ENCODE data around the gene POLA2. TPM values are rescaled to one million over a fixed set of nuclear protein-coding genes. Genes with fewer than 3 reads are reported as not detected.
"Not testable (repeated sequence)": the region's sequence is repeated elsewhere in the genome, so short reads cannot be mapped to it uniquely, and the experiment has no call there.

Gene POLA2
- total RNA-seq, 4 donors from 2014 or later, result 6.8 to 25.6 (median 13.1) TPM

DNA sequence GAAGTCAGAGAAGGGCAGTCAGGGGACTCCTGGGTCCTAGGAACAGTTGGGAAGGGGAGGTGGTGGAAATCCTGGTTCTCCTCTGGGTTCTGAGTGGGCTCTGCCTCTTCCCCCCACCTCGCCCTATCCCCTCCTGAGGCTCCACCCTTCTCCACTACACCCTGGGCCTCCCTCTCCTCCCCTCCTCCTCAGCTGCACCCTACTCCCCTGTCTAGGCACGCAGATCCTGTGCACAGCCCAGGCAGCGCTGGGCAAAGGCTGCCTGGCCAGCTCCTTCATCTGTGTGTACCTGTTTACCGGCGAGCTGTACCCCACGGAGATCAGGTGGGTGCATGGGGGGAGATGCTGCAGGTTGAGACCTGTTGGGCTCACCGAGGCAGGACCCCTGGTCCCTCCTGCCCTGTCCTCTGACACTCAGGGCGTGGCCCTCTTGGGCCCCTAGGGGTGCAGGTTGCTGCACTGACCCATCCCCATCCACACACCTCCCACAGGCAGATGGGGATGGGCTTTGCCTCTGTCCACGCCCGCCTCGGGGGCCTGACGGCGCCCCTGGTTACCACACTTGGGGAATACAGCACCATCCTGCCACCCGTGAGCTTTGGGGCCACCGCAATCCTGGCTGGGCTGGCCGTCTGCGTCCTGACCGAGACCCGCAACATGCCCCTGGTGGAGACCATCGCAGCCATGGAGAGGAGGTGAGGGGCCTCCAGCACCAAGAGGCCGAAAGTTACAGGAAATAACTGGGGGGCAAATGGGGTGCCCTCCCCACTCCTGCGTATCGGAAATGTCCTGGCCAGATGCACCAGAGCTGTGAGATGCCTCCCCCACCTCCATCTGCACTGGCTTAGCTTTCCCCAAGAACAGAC, 25.3 kb upstream of the POLA2 start:
- Histone ChIP-seq H3K4me1 (no peaks in the 10 kb centered on the region), H3K27ac (no peak overlapping the region), H3K4me3 (no peak overlapping the region), H3K27me3 (no peaks in the 10 kb centered on the region), H3K36me3 (no peaks in the 10 kb centered on the region), H3K9me3 (no peaks in the 10 kb centered on the region)
- TF ChIP-seq, protein P1, sequence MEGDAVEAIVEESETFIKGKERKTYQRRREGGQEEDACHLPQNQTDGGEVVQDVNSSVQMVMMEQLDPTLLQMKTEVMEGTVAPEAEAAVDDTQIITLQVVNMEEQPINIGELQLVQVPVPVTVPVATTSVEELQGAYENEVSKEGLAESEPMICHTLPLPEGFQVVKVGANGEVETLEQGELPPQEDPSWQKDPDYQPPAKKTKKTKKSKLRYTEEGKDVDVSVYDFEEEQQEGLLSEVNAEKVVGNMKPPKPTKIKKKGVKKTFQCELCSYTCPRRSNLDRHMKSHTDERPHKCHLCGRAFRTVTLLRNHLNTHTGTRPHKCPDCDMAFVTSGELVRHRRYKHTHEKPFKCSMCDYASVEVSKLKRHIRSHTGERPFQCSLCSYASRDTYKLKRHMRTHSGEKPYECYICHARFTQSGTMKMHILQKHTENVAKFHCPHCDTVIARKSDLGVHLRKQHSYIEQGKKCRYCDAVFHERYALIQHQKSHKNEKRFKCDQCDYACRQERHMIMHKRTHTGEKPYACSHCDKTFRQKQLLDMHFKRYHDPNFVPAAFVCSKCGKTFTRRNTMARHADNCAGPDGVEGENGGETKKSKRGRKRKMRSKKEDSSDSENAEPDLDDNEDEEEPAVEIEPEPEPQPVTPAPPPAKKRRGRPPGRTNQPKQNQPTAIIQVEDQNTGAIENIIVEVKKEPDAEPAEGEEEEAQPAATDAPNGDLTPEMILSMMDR (IDR thresholded peaks at IDR 0.05), result no peak
- no peak for TF ChIP-seq POLR2A (IDR thresholded peaks at IDR 0.05)
- DNase-seq, result no peak

DNA sequence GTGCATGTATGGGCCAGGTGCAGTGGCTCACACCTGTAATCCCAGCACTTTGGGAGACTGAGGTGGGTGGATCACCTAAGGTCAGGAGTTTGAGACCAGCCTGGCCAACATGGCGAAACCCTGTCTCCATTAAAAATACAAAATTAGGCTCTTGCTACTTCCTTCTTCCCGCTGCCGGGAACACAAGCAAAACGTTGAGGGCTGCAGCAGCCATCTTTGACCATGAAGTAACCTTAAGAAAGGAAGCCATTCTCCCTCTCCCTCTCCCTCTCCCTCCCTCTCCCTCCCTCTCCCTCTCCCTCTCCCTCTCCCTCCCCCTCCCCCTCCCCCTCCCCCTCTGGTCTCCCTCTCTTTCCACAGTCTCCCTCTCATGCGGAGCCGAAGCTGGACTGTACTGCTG, 23.5 kb upstream of the POLA2 start:
- H3K4me1 ChIP-seq, H3K36me3 ChIP-seq, H3K9me3 ChIP-seq, H3K27ac ChIP-seq, DNase-seq, H3K4me3 ChIP-seq, H3K27me3 ChIP-seq: not testable (repeated sequence)

DNA sequence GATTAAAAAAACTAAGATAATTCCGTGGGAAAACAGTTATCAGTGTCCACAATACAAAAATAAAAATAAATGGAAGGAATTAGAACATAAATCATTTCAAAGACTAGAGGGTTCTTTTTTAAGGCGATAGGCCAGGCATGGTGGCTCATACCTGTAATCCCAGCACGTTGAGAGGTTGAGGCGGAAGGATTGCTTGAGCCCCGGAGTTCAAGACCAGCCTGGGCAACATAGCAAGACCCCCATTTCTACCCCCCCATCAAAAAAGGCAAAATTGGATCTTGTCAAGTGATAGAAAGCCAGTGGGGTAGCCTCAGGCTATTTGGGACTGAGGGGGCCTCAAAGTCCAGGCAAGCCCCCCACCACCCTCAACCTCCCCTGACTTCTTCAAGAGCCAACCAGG, 20.6 kb upstream of the POLA2 start:
- H3K9me3 ChIP-seq, result no peaks in the 10 kb centered on the region
- TF ChIP-seq, protein P1 (IDR thresholded peaks at IDR 0.05), result no peak
- TF ChIP-seq POLR2A (IDR thresholded peaks at IDR 0.05), result no peak
- no peak for DNase-seq
- H3K4me3 ChIP-seq, result no peak overlapping the region
- H3K27ac ChIP-seq, result no peak overlapping the region
- no peaks in the 10 kb centered on the region for H3K4me1 ChIP-seq
- no peaks in the 10 kb centered on the region for H3K27me3 ChIP-seq
- no peaks in the 10 kb centered on the region for H3K36me3 ChIP-seq

GRCh38 chr11:65241692-65242091, 20.1 kb upstream of the POLA2 start:
- Histone ChIP-seq H3K4me1 (no peaks in the 10 kb centered on the region), H3K9me3 (no peaks in the 10 kb centered on the region), H3K27me3 (no peaks in the 10 kb centered on the region), H3K27ac (no peak overlapping the region), H3K36me3 (no peaks in the 10 kb centered on the region), H3K4me3 (no peak overlapping the region)
- TF ChIP-seq POLR2A (IDR thresholded peaks at IDR 0.05), result no peak
- TF ChIP-seq, protein P1 (IDR thresholded peaks at IDR 0.05), result no peak
- DNase-seq, result no peak

- no peaks in the 10 kb centered on the region for H3K4me1 ChIP-seq
- DNase-seq, result no peak
- H3K27ac ChIP-seq, result no peak overlapping the region
- no peaks in the 10 kb centered on the region for H3K36me3 ChIP-seq
- no peak for TF ChIP-seq POLR2A (IDR thresholded peaks at IDR 0.05)
- TF ChIP-seq, protein P1 (IDR thresholded peaks at IDR 0.05), result no peak
- H3K27me3 ChIP-seq, result no peaks in the 10 kb centered on the region
- H3K4me3 ChIP-seq, result no peak overlapping the region
- H3K9me3 ChIP-seq, result no peaks in the 10 kb centered on the region
These were observed 19.4 kb upstream of the POLA2 start for GRCh38 chr11:65242389-65242788.

- TF ChIP-seq, protein P1 (IDR thresholded peaks at IDR 0.05), result no peak
- TF ChIP-seq POLR2A (IDR thresholded peaks at IDR 0.05), result no peak
- no peaks in the 10 kb centered on the region for H3K4me1 ChIP-seq
- no peaks in the 10 kb centered on the region for H3K9me3 ChIP-seq
- H3K27me3 ChIP-seq, result no peaks in the 10 kb centered on the region
- H3K36me3 ChIP-seq, result no peaks in the 10 kb centered on the region
- no peak overlapping the region for H3K4me3 ChIP-seq
- no peak for DNase-seq
- H3K27ac ChIP-seq, result no peak overlapping the region
These were observed 18.0 kb upstream of the POLA2 start for GRCh38 chr11:65243797-65244196.

DNA sequence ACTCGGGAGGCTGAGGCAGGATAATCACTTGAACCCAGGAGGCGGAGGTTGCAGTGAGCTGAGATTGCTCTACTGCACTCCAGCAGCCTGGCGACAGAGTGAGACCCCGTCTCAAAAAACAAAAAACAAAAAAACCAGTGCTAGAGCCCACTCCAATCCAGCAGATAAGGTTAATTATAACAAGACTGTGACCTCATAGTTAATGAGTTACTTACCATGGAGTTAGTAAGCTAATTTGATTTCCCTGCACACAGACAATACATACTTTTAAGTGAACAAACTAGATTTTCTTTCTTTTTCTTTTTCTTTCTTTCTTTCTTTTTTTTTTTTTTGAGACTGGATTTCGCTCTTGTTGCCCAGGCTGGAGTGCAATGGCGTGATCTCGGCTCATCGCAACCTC, 16.7 kb upstream of the POLA2 start:
- not testable (repeated sequence) for H3K27me3 ChIP-seq, H3K36me3 ChIP-seq, H3K27ac ChIP-seq, H3K9me3 ChIP-seq, DNase-seq, H3K4me3 ChIP-seq, H3K4me1 ChIP-seq

Measured in Peyer's patch (tissue), 4 donors.